ENCODE measurements around the gene NGB. TPM values are rescaled to one million over a fixed set of nuclear protein-coding genes. Genes with fewer than 3 reads are reported as not detected.

NGB gene
- total RNA-seq, 1 experiment from 2014 or later, result not detected

- no TSS peak for BruUV-seq (replicated peaks)
- H3K4me3 ChIP-seq (ENCODE audit: low read length), result no peak overlapping the region
- no peaks in the 10 kb centered on the region for H3K27me3 ChIP-seq (ENCODE audit: low read length)
- H3K4me1 ChIP-seq (ENCODE audit: insufficient read depth, low read length), result no peaks in the 10 kb centered on the region
- TF ChIP-seq EZH2phosphoT487 (IDR thresholded peaks at IDR 0.05; ENCODE audit: borderline replicate concordance, low read length) (no peak), CTCF (conservative IDR thresholded peaks at IDR 0.05; ENCODE audit: low read depth, low read length) (no peak), EZH2 (IDR thresholded peaks at IDR 0.05; ENCODE audit: low read length, unreplicated experiment) (no peak)
- no peak overlapping the region for H2AFZ ChIP-seq (ENCODE audit: low read length)
- CTCF ChIA-PET, result no interaction called here
- intact Hi-C loops (cut with micrococcal nuclease), result no loop called here
- no peak overlapping the region for H3K4me2 ChIP-seq (ENCODE audit: low read length)
- no peaks in the 10 kb centered on the region for H4K20me1 ChIP-seq (ENCODE audit: low read length)
- no peaks in the 10 kb centered on the region for H3K79me2 ChIP-seq (ENCODE audit: low read length)
- H3K9me3 ChIP-seq (ENCODE audit: low read length), result no peaks in the 10 kb centered on the region
- POLR2A ChIA-PET (ENCODE audit: unreplicated experiment), result no interaction called here
- no peak for ATAC-seq
- H3K9ac ChIP-seq (ENCODE audit: low read length), result no peak overlapping the region
- DNase-seq, result no peak
- no peaks in the 10 kb centered on the region for H3K9me2 ChIP-seq (replicated peaks; ENCODE audit: low read length)
- no peaks in the 10 kb centered on the region for H3F3A ChIP-seq (ENCODE audit: low read length, unreplicated experiment)
- no peaks in the 10 kb centered on the region for H3K36me3 ChIP-seq (ENCODE audit: low read depth, low read length)
- no peak overlapping the region for H3K27ac ChIP-seq (ENCODE audit: low read length)
Measured at GRCh38 chr14:77225254-77225653, 45.8 kb downstream of the NGB start.

- no peaks in the 10 kb centered on the region for H3K9me3 ChIP-seq (ENCODE audit: low read length)
- ChIA-PET POLR2A (ENCODE audit: unreplicated experiment) (no interaction called here), CTCF (no interaction called here)
- H3K9me2 ChIP-seq (replicated peaks; ENCODE audit: low read length), result no peaks in the 10 kb centered on the region
- no peaks in the 10 kb centered on the region for H3K36me3 ChIP-seq (ENCODE audit: low read depth, low read length)
- no peak overlapping the region for H2AFZ ChIP-seq (ENCODE audit: low read length)
- H3K27ac ChIP-seq (ENCODE audit: low read length), result no peak overlapping the region
- H4K20me1 ChIP-seq (ENCODE audit: low read length), result no peaks in the 10 kb centered on the region
- no peak overlapping the region for H3K9ac ChIP-seq (ENCODE audit: low read length)
- no peak overlapping the region for H3K4me2 ChIP-seq (ENCODE audit: low read length)
- no peaks in the 10 kb centered on the region for H3F3A ChIP-seq (ENCODE audit: low read length, unreplicated experiment)
- H3K27me3 ChIP-seq (ENCODE audit: low read length), result no peaks in the 10 kb centered on the region
- H3K79me2 ChIP-seq (ENCODE audit: low read length), result no peaks in the 10 kb centered on the region
- TF ChIP-seq EZH2 (IDR thresholded peaks at IDR 0.05; ENCODE audit: low read length, unreplicated experiment) (no peak), EZH2phosphoT487 (IDR thresholded peaks at IDR 0.05; ENCODE audit: borderline replicate concordance, low read length) (no peak), CTCF (conservative IDR thresholded peaks at IDR 0.05; ENCODE audit: low read depth, low read length) (no peak)
- ATAC-seq, result no peak
- BruUV-seq (replicated peaks), result no TSS peak
- no peak overlapping the region for H3K4me3 ChIP-seq (ENCODE audit: low read length)
- no peak for DNase-seq
- no peaks in the 10 kb centered on the region for H3K4me1 ChIP-seq (ENCODE audit: insufficient read depth, low read length)
- intact Hi-C loops (cut with micrococcal nuclease), result no loop called here
Measured at GRCh38 chr14:77224212-77224611, 46.8 kb downstream of the NGB start.

GRCh38 chr14:77222546-77223225 lies 48.3 kb downstream of the NGB start:
- Histone ChIP-seq H3K4me3 (ENCODE audit: low read length) (no peak overlapping the region), H2AFZ (ENCODE audit: low read length) (no peak overlapping the region), H3K36me3 (ENCODE audit: low read depth, low read length) (no peaks in the 10 kb centered on the region), H3K9me2 (replicated peaks; ENCODE audit: low read length) (no peaks in the 10 kb centered on the region), H3K4me1 (ENCODE audit: insufficient read depth, low read length) (no peaks in the 10 kb centered on the region), H3K79me2 (ENCODE audit: low read length) (no peaks in the 10 kb centered on the region), H3F3A (ENCODE audit: low read length, unreplicated experiment) (no peaks in the 10 kb centered on the region), H3K4me2 (ENCODE audit: low read length) (no peak overlapping the region), H4K20me1 (ENCODE audit: low read length) (no peaks in the 10 kb centered on the region), H3K9me3 (ENCODE audit: low read length) (no peaks in the 10 kb centered on the region), H3K9ac (ENCODE audit: low read length) (no peak overlapping the region), H3K27me3 (ENCODE audit: low read length) (peaks cover under 1% of the 10 kb centered on the region; the same call in 1 of the 2 replicates), H3K27ac (ENCODE audit: low read length) (no peak overlapping the region)
- DNase-seq (no peak), ATAC-seq (no peak)
- BruUV-seq (replicated peaks), result no TSS peak
- ChIA-PET POLR2A (ENCODE audit: unreplicated experiment) (no interaction called here), CTCF (no interaction called here)
- intact Hi-C loops (cut with micrococcal nuclease), result no loop called here
- no peak for TF ChIP-seq EZH2 (IDR thresholded peaks at IDR 0.05; ENCODE audit: low read length, unreplicated experiment)
- TF ChIP-seq CTCF (conservative IDR thresholded peaks at IDR 0.05; ENCODE audit: low read depth, low read length), result no peak
- no peak for TF ChIP-seq EZH2phosphoT487 (IDR thresholded peaks at IDR 0.05; ENCODE audit: borderline replicate concordance, low read length)
